Stomach (tissue), 4 donors: ENCODE measurements around the gene EBI3.

ENCODE experiments used
- CTCF ChIP-seq, 7 experiments: fragments of 450-650 bp in 4 of 7; fragments of 200-600 bp in 3 of 7; sonication (generic) in 3 of 7; IDR thresholded peaks; one replicate each; pipeline ENCODE4 v1.5.1; 2016 to 2019; ENCODE audit warnings: antibody characterized with exemption in 7 of 7, control low read depth in 2 of 7, mild to moderate bottlenecking in 1 of 7
- POLR2A ChIP-seq, 4 donors: fragments of 450-650 bp; IDR thresholded peaks; one replicate each; pipeline ENCODE4 v1.6.1; 2016; ENCODE audit warnings: antibody characterized with exemption in 4 of 4, control low read depth in 2 of 4, mild to moderate bottlenecking in 1 of 4, moderate library complexity in 1 of 4

- TF ChIP-seq CTCF (IDR thresholded peaks at IDR 0.05) (no peak), POLR2A (IDR thresholded peaks at IDR 0.05) (no peak)
Observed at GRCh38 chr19:4216846-4217245, 12.5 kb upstream of the EBI3 start.
